K562 (cell line): ENCODE results near the gene RALGPS1. TPM values are rescaled to one million over a fixed set of nuclear protein-coding genes. Genes with fewer than 3 reads are reported as not detected.

Experiments
- ATAC-seq: fragments of 200-7000 bp; cut with Tn5 transposase; 3 replicates; pipeline ENCODE4 v1.9.1; 2020; ENCODE audit warnings: moderate library complexity
- BruUV-seq: library from RNA; stranded (reverse); fragments of 400-500 nt; replicated peaks from 2 replicates; lab custom pipeline; 2021; lab: Mats Ljungman, UMichigan
- CTCF ChIA-PET: fragments of 300-600 bp; formaldehyde crosslinking; extraction: SDS; loops from one replicate; lab custom pipeline; 2021; ENCODE audit warnings: low intra/inter-chr PET ratio; lab: Yijun Ruan, JAX
- POLR2A ChIA-PET: fragments of 300-600, 350-650 bp; sonication (Branson Sonifier 250); formaldehyde crosslinking; extraction: SDS; loops from one replicate; lab custom pipeline; 2021; ENCODE audit warnings: antibody characterized with exemption, inconsistent platforms; lab: Yijun Ruan, JAX
- DNase-seq, 4 experiments: peaks; one replicate each; pipeline versions ENCODE4 v3.0.0 to v3.0.0-alpha.2; 2011 to 2018; ENCODE audit warnings: low spot score in 3 of 4, mixed read lengths in 3 of 4; ENCODE audit errors: extremely low read depth in 1 of 4
- FAIRE-seq: peaks from 2 replicates; lab custom pipeline; 2011; peaks lifted over from hg19 to GRCh38; lab: Jason Lieb, UNC
- H2AFZ ChIP-seq: 2 replicates; pipeline ENCODE4 v1.6.0; 2011; ENCODE audit warnings: low read depth, low read length, control low read depth, inconsistent platforms
- H3K27ac ChIP-seq: fragments of 200-600 bp; 3 replicates; pipeline ENCODE4 v1.8.0; 2011; ENCODE audit warnings: low read depth, mild to moderate bottlenecking, control low read depth, inconsistent platforms, low read length, moderate library complexity, mixed read lengths; ENCODE audit errors: extremely low read depth
- H3K27me3 ChIP-seq, 2 experiments: fragments of 300-600 bp in 1 of 2; 2 replicates in 1 of 2; 3 replicates in 1 of 2; pipeline versions ENCODE4 v1.6.0 to v1.8.0; 2011; ENCODE audit warnings: inconsistent platforms in 2 of 2, low read length in 2 of 2, mild to moderate bottlenecking in 1 of 2, mixed read lengths in 1 of 2, moderate library complexity in 1 of 2; ENCODE audit not compliant: control insufficient read depth in 2 of 2, insufficient read depth in 2 of 2
- H3K36me3 ChIP-seq: fragments of 300-600 bp; 3 replicates; pipeline ENCODE4 v1.8.0; 2011; ENCODE audit warnings: mild to moderate bottlenecking, low read length, inconsistent platforms; ENCODE audit not compliant: control insufficient read depth, insufficient read depth
- H3K4me1 ChIP-seq, 2 experiments: fragments of 200-600 bp in 1 of 2; replicated peaks in 1 of 2; 2 replicates in 1 of 2; 3 replicates in 1 of 2; pipeline versions ENCODE4 v1.5.1 to v1.8.0; 2011; ENCODE audit warnings: inconsistent platforms in 2 of 2, low read length in 2 of 2, mild to moderate bottlenecking in 1 of 2, mixed read lengths in 1 of 2, moderate library complexity in 1 of 2; ENCODE audit not compliant: control insufficient read depth in 2 of 2, insufficient read depth in 2 of 2
- H3K4me2 ChIP-seq: 2 replicates; pipeline ENCODE4 v1.6.1; 2011; ENCODE audit warnings: low read length, control low read depth, inconsistent platforms, mixed read lengths; ENCODE audit not compliant: insufficient read depth
- H3K4me3 ChIP-seq: fragments of 200-600 bp; sonication (generic), shearing (Covaris generic); 2 replicates; pipeline ENCODE4 v1.5.1; 2016; ENCODE audit warnings: control low read depth, inconsistent platforms
- H3K79me2 ChIP-seq: fragments of 200-600 bp; 3 replicates; pipeline ENCODE4 v1.8.0; 2011; ENCODE audit warnings: low read length, inconsistent platforms; ENCODE audit not compliant: control insufficient read depth, insufficient read depth
- H3K9ac ChIP-seq, 2 experiments: 2 replicates each; pipeline versions ENCODE4 v1.6.0 to v1.6.1; 2011; ENCODE audit warnings: low read depth in 2 of 2, low read length in 2 of 2, control low read depth in 1 of 2, inconsistent platforms in 1 of 2, mild to moderate bottlenecking in 1 of 2, mixed read lengths in 1 of 2; ENCODE audit not compliant: insufficient read depth in 1 of 2
- H3K9me1 ChIP-seq: one replicate; pipeline ENCODE4 v1.6.0; 2011; ENCODE audit warnings: inconsistent platforms, mild to moderate bottlenecking, low read length, moderate library complexity; ENCODE audit not compliant: control insufficient read depth, insufficient read depth
- H3K9me3 ChIP-seq: replicated peaks from 2 replicates; pipeline ENCODE4 v1.5.1; 2011; ENCODE audit warnings: low read depth, low read length, inconsistent platforms; ENCODE audit not compliant: control insufficient read depth, insufficient read depth
- H4K20me1 ChIP-seq: replicated peaks from 2 replicates; pipeline ENCODE4 v1.6.1; 2011; ENCODE audit warnings: low read length, inconsistent platforms, mixed read lengths; ENCODE audit not compliant: control insufficient read depth, insufficient read depth
- BRD4 ChIP-seq: fragments of 200-600 bp; sonication (generic); IDR thresholded peaks from 2 replicates; pipeline ENCODE4 v1.6.1; 2017; ENCODE audit warnings: inconsistent platforms
- GABPB1 ChIP-seq: sonication (generic); formaldehyde crosslinking; IDR thresholded peaks from 2 replicates; pipeline ENCODE4 v1.8.0; 2022; ENCODE audit warnings: mild to moderate bottlenecking, missing genetic modification reagents
- NR2C2 ChIP-seq, 2 experiments: fragments of 200-800 bp in 1 of 2; sonication (Bioruptor generic) in 1 of 2; sonication (generic) in 1 of 2; formaldehyde crosslinking in 1 of 2; IDR thresholded peaks; 2 replicates each; pipeline versions ENCODE4 v1.6.1 to v1.8.0; 2016 to 2022; ENCODE audit warnings: mild to moderate bottlenecking in 1 of 2, missing compliant biosample characterization in 1 of 2, missing genetic modification characterization in 1 of 2, missing genetic modification reagents in 1 of 2
- POLR3A ChIP-seq: IDR thresholded peaks from 2 replicates; pipeline ENCODE4 v1.6.1; 2011; ENCODE audit warnings: borderline replicate concordance, mild to moderate bottlenecking, moderate library complexity; ENCODE audit not compliant: insufficient read length, insufficient read depth; ENCODE audit errors: extremely low read depth
- TAF7 ChIP-seq: fragments of 450-650 bp; IDR thresholded peaks from 2 replicates; pipeline ENCODE4 v1.6.1; 2016; ENCODE audit warnings: missing genetic modification characterization, missing compliant biosample characterization
- ZNF445 ChIP-seq: fragments of 250-450 bp; sonication (Bioruptor Pico); IDR thresholded peaks from 2 replicates; pipeline ENCODE4 v1.4.0; 2020; ENCODE audit warnings: low read depth, mild to moderate bottlenecking, moderate library complexity
- WGBS: fragments of 100-300 bp; shearing (Covaris generic); methylation state at CpG from one replicate; pipeline ENCODE4 v1.1.6; 2016; ENCODE audit warnings: low coverage, mixed read lengths; ENCODE audit not compliant: insufficient coverage; ENCODE audit errors: missing lambda C conversion rate; 5-methylcytosine and 5-hydroxymethylcytosine counted together
- in situ Hi-C: fragments of 300-500 bp; cut with MboI; formaldehyde crosslinking; loops from 4 replicates; pipeline ENCODE4 v1.15.0; 2018; ENCODE audit warnings: inconsistent platforms, mixed read lengths
- intact Hi-C: fragments of 100-400 bp; cut with micrococcal nuclease; formaldehyde crosslinking; loops from 2 replicates; pipeline ENCODE4 v1.14.2; 2022
- polyA plus RNA-seq, 8 experiments: library from polyadenylated mRNA; depleted of rRNA in 4 of 8; stranded (reverse) in 5 of 8; unstranded in 3 of 8; fragments of >200 nt; fragmentation: Nextera tagmentation in 2 of 8; fragmentation: Illumina TruSeq in 1 of 8; extraction: Ambion mirVana in 2 of 8; extraction: Trizol in 1 of 8; gene quantifications; 2 replicates each; pipeline versions ENCODE4 v1.2.1 to v1.2.3, GENCODE V29; 2011 to 2014; ENCODE audit warnings: inconsistent platforms in 1 of 8, missing spikeins in 1 of 8
- total RNA-seq, 7 experiments: library from RNA; depleted of rRNA in 6 of 7; stranded (reverse); fragments of >200 nt in 6 of 7; fragmentation: Illumina TruSeq in 2 of 7; extraction: Trizol in 2 of 7; gene quantifications; 2 replicates each; pipeline versions ENCODE4 v1.2.1 to v1.2.3, GENCODE V29; 2011 to 2021; ENCODE audit warnings: low replicate concordance in 1 of 7
- TF ChIP-seq, protein P1 (sequence below): conservative IDR thresholded peaks from 2 replicates; pipeline ENCODE4 v1.6.1; 2011; ENCODE audit warnings: low read depth, mild to moderate bottlenecking, low read length; ENCODE audit not compliant: control insufficient read depth
- TF ChIP-seq, protein P2 (sequence below): fragments of 450-650 bp; IDR thresholded peaks from 2 replicates; pipeline ENCODE4 v1.6.1; 2018; ENCODE audit warnings: mild to moderate bottlenecking, low read depth; ENCODE audit not compliant: partially characterized antibody
- TF ChIP-seq, protein P3 (sequence below): fragments of 450-650 bp; IDR thresholded peaks from 2 replicates; pipeline ENCODE4 v1.6.1; 2016; ENCODE audit warnings: low read depth

The RALGPS1 gene
- total and polyA plus RNA-seq, 9 of the 15 experiments (the other 6 are each of a cell fraction or from before 2014, with no cell fraction given), result 0.04 to 2.6 (median 1.5) TPM

DNA sequence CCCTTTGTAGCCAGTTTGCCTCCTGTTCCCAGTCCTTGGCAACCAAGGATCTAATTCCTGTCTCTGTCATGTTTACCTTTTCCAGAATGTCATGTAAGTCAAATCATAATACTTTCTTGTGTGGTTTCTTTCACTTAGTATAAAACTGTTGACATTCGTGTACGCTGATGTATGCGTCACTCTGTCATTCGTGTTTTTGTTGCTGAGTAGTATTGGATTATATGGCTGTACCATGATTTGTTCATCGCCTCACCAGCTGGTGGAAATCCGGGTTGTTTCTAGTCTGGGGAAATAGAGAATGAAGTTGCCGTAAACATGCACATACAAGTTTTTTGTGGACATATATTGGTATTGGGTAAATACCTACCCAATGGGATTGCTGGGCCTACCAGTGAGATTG is 110.5 kb downstream of the RALGPS1 start:
- intact Hi-C loops, result no loop called here
- no peak overlapping the region for H3K9ac ChIP-seq
- peaks cover 4 to 33% of the 10 kb centered on the region in 2 experiments; a peak in 4 of 5 replicates for H3K27me3 ChIP-seq
- no peak overlapping the region for H2AFZ ChIP-seq
- no peaks in the 10 kb centered on the region for H3K79me2 ChIP-seq
- ChIA-PET POLR2A (no interaction called here), CTCF (no interaction called here)
- H3K27ac ChIP-seq, result no peak overlapping the region
- ATAC-seq, result no peak
- no peak for FAIRE-seq
- no peaks in the 10 kb centered on the region for H4K20me1 ChIP-seq
- H3K9me1 ChIP-seq, result no peaks in the 10 kb centered on the region
- no TSS peak for BruUV-seq
- 0 out of 5 replicates have a peak, but pooled peaks cover 0 to 2% of the 10 kb centered on the region in 2 experiments for H3K4me1 ChIP-seq
- WGBS, result 24% methylated on average over 7 of the region's 7 CpGs
- no peaks in the 10 kb centered on the region for H3K36me3 ChIP-seq
- no peak for DNase-seq
- no peaks in the 10 kb centered on the region for H3K9me3 ChIP-seq
- H3K4me3 ChIP-seq, result no peak overlapping the region
- in situ Hi-C loops, result no loop called here
- H3K4me2 ChIP-seq, result no peak overlapping the region
- TF ChIP-seq, protein P1, sequence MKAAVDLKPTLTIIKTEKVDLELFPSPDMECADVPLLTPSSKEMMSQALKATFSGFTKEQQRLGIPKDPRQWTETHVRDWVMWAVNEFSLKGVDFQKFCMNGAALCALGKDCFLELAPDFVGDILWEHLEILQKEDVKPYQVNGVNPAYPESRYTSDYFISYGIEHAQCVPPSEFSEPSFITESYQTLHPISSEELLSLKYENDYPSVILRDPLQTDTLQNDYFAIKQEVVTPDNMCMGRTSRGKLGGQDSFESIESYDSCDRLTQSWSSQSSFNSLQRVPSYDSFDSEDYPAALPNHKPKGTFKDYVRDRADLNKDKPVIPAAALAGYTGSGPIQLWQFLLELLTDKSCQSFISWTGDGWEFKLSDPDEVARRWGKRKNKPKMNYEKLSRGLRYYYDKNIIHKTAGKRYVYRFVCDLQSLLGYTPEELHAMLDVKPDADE, result no peak
- TF ChIP-seq, protein P2, sequence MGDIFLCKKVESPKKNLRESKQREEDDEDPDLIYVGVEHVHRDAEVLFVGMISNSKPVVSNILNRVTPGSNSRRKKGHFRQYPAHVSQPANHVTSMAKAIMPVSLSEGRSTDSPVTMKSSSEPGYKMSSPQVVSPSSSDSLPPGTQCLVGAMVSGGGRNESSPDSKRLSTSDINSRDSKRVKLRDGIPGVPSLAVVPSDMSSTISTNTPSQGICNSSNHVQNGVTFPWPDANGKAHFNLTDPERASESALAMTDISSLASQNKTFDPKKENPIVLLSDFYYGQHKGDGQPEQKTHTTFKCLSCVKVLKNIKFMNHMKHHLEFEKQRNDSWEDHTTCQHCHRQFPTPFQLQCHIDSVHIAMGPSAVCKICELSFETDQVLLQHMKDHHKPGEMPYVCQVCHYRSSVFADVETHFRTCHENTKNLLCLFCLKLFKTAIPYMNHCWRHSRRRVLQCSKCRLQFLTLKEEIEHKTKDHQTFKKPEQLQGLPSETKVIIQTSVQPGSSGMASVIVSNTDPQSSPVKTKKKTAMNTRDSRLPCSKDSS, result no peak
- no peak for TF ChIP-seq TAF7 (tag)
- TF ChIP-seq POLR3A, result no peak
- TF ChIP-seq BRD4, result no peak
- TF ChIP-seq, protein P3, sequence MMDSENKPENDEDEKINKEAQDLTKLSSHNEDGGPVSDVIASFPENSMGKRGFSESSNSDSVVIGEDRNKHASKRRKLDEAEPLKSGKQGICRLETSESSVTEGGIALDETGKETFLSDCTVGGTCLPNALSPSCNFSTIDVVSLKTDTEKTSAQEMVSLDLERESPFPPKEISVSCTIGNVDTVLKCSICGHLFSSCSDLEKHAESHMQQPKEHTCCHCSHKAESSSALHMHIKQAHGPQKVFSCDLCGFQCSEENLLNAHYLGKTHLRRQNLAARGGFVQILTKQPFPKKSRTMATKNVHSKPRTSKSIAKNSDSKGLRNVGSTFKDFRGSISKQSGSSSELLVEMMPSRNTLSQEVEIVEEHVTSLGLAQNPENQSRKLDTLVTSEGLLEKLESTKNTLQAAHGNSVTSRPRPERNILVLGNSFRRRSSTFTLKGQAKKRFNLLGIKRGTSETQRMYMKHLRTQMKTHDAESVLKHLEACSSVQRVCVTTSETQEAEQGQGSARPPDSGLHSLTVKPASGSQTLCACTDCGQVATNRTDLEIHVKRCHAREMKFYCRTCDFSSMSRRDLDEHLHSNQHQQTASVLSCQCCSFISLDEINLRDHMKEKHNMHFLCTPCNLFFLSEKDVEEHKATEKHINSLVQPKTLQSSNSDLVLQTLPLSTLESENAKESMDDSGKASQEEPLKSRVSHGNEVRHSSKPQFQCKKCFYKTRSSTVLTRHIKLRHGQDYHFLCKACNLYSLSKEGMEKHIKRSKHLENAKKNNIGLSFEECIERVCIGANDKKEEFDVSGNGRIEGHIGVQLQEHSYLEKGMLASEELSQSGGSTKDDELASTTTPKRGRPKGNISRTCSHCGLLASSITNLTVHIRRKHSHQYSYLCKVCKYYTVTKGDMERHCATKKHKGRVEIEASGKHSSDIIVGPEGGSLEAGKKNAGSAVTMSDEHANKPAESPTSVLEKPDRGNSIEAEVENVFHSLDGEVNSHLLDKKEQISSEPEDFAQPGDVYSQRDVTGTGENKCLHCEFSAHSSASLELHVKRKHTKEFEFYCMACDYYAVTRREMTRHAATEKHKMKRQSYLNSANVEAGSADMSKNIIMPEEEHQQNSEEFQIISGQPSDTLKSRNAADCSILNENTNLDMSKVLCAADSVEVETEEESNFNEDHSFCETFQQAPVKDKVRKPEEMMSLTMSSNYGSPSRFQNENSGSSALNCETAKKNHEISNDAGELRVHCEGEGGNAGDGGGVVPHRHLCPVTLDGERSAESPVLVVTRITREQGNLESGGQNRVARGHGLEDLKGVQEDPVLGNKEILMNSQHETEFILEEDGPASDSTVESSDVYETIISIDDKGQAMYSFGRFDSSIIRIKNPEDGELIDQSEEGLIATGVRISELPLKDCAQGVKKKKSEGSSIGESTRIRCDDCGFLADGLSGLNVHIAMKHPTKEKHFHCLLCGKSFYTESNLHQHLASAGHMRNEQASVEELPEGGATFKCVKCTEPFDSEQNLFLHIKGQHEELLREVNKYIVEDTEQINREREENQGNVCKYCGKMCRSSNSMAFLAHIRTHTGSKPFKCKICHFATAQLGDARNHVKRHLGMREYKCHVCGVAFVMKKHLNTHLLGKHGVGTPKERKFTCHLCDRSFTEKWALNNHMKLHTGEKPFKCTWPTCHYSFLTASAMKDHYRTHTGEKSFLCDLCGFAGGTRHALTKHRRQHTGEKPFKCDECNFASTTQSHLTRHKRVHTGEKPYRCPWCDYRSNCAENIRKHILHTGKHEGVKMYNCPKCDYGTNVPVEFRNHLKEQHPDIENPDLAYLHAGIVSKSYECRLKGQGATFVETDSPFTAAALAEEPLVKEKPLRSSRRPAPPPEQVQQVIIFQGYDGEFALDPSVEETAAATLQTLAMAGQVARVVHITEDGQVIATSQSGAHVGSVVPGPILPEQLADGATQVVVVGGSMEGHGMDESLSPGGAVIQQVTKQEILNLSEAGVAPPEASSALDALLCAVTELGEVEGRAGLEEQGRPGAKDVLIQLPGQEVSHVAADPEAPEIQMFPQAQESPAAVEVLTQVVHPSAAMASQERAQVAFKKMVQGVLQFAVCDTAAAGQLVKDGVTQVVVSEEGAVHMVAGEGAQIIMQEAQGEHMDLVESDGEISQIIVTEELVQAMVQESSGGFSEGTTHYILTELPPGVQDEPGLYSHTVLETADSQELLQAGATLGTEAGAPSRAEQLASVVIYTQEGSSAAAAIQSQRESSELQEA, result no peak
- TF ChIP-seq ZNF445 (CRISPR knock-in tag), result no peak
- TF ChIP-seq GABPB1 (CRISPR knock-in tag), result no peak
- no peak for TF ChIP-seq NR2C2 (CRISPR knock-in tag; IDR thresholded peaks at IDR 0.05)
- no peak for TF ChIP-seq NR2C2 (tag; IDR thresholded peaks at IDR 0.05)
